NOMO-1 treated with DMSO at 0.1 percent for 48 hours (cell line): ENCODE data around the gene UCMA.
A peak's percentile ranks its signal among the peaks of the same experiment; 100 is the strongest.
"Not testable (repeated sequence)": the region's sequence is repeated elsewhere in the genome, so short reads cannot be mapped to it uniquely, and the experiment has no call there.

Experiments used
- DNase-seq: peaks from one replicate; lab custom pipeline; 2025; ENCODE audit not compliant: unreplicated experiment; lab: John Stamatoyannopoulos, UW

The UCMA gene

GRCh38 chr10:13234736-13235135 is 562 bp upstream of the UCMA start:
- not testable (repeated sequence) for DNase-seq

- DNase-seq, result no peak
Observed at GRCh38 chr10:13233358-13233757, 816 bp downstream of the UCMA start.

GRCh38 chr10:13231808-13232207 is 2.4 kb downstream of the UCMA start:
- DNase-seq, result no peak

DNA sequence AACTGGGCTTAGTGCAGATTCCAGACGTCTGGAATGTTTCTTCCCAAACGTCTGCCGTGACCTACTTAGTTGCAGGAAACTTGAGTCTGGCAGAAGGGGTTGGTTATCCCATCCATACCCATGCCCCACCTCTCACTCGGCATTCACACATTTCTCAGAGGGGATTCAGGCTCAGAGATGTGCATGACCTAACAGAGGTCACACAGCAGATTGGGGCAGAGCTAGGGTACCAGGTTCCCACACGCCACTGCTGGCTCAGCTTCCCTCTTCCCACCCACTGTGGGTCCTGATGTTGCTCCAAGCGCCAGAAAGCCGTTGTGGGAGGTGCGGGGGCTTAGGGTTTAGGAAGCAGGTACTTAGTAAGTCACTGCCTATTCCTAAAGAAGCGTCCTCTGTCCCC is 3.0 kb downstream of the UCMA start:
- DNase-seq, result no peak

GRCh38 chr10:13227031-13227430 is 7.1 kb downstream of the UCMA start:
- no peak for DNase-seq

GRCh38 chr10:13225601-13226000 is 8.6 kb downstream of the UCMA start:
- no peak for DNase-seq

DNA sequence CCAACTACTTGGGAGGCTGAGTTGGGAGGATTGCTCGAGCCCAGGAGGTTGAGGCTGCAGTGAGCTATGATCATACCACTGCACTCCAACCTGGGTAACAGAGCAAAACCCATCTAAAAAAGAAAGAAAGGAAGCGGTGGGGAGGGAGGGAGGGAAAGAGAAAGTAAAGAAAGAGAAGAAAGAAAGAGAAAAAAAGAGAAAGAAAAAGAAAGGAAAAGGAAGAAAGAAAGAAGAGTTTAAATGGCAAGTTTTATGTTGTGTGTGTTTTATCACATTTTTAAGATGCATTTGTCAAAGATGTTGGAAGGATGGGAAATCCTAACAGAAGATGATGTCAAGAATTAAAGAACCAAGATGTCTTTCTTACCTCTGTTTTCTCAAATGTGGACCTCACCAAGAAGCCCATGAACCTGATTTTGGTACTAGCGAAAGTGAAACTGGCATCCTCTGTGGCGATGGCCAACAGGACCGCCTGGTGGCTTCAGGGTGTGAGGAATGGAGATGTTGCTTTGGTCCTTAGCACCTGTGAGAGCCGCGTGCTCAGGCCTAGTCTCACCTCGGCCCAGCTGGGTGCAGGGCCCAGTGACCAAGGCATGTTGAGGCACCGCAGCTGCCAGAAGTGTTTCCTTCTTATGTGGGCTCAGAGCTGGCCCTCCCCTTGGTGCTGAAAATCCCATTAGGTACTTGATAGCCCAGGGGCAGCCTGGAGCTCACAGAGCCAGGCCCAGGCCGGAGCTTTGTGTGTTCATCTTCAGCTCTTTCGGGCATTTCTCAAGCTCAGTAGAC is 9.8 kb downstream of the UCMA start:
- DNase-seq, result no peak

- no peak for DNase-seq
Observed at GRCh38 chr10:13223241-13223640, 10.9 kb downstream of the UCMA start.

GRCh38 chr10:13222566-13222965 is 11.6 kb downstream of the UCMA start:
- DNase-seq, result no peak

GRCh38 chr10:13222151-13222550 is 12.0 kb downstream of the UCMA start:
- no peak for DNase-seq

DNA sequence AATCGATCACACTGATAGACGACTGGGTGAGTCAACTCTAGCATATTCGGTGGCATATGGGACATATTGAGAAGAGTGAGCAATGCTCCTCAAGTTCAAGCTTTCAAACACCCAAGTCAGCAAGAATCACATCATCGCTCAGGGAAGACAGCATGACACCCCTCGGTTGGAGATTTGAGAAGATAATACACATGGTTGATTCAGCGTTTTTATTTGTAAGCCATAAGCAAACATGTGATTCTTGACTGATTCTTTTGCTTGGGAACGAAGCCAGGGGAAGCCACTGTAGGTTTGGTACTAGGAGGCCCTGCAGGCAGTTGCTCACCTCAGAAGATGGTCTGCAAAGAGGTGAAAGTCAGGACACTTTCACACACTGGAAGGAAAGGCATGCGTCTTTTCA is 12.6 kb downstream of the UCMA start:
- DNase-seq, result no peak

GRCh38 chr10:13219685-13220670 is 14.2 kb downstream of the UCMA start:
- peak; percentile 15 for DNase-seq

GRCh38 chr10:13218878-13219277 is 15.3 kb downstream of the UCMA start:
- no peak for DNase-seq

- no peak for DNase-seq
Observed at GRCh38 chr10:13213163-13213562, 21.0 kb downstream of the UCMA start.

GRCh38 chr10:13206546-13207443 is 27.4 kb downstream of the UCMA start:
- DNase-seq, result no peak

- DNase-seq, result no peak
Observed at GRCh38 chr10:13206091-13206490, 28.1 kb downstream of the UCMA start.

DNA sequence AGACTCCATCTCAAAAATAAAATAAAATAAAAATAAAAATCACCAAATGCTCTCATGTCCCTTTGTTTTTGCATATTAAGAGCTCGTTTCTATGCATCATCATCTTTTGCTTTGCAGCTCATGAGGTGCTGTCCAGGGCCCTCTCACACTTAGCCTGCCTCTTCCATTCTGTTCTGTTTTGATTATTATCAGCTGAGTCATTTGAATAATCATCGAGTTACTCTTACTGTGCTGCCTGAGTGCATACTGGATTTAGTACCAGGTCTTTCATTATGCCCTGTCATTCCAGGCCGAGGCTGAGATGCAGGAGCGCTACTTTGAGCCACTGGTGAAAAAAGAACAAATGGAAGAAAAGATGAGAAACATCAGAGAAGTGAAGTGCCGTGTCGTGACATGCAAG is 33.0 kb downstream of the UCMA start:
- DNase-seq, result no peak

DNA sequence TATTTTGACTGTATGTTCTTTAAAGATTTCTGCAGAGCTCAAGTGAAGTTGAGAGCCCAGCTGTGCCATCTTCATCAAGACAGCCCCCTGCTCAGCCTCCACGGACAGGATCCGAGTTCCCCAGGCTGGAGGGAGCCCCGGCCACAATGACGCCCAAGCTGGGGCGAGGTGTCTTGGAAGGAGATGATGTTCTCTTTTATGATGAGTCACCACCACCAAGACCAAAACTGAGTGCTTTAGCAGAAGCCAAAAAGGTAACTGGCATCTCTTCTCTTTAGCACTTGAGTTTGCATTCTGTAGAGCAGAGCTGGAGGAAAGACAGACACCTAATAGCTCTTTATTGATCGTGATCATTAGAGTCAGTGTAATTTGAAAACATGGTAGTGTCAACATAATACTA is 39.2 kb downstream of the UCMA start:
- DNase-seq, result no peak

DNA sequence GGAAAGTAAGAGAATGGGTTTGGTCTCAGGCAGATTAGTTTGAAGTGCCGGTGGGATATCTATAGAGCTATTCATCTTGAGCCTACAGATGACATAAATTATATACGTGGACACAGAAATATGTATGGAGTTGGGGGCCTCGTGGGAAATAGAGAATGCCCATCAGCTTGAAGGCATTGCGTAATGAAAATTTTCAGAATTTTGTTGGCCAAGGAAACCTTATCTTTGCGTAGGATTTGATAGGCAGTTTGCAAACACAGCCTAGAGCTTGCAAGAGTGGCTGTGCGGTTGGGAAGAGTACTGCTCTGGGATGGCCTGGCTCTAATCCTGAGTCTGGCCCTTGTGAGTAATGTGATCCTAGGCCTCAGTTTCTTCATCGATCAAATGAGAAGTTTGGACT is 40.5 kb downstream of the UCMA start:
- no peak for DNase-seq

- DNase-seq, result no peak
Observed at GRCh38 chr10:13191362-13191761, 42.8 kb downstream of the UCMA start.

GRCh38 chr10:13190816-13191215 is 43.4 kb downstream of the UCMA start:
- DNase-seq, result no peak
